NCI-H774 (cell line): ENCODE data around the gene TSPAN5.
"Not testable (repeated sequence)": the region's sequence is repeated elsewhere in the genome, so short reads cannot be mapped to it uniquely, and the experiment has no call there.

Experiments used
- DNase-seq: peaks from one replicate; lab custom pipeline; 2025; lab: John Stamatoyannopoulos, UW

TSPAN5 gene

GRCh38 chr4:98658287-98659105, at the start of gene TSPAN5:
Gene TSPAN5 (minus strand): TSS chr4:98658611.
- peak; percentile 55 for DNase-seq

- no peak for DNase-seq
Observed at GRCh38 chr4:98706935-98707334, 48.5 kb upstream of the TSPAN5 start.

GRCh38 chr4:98706200-98706813, 47.9 kb upstream of the TSPAN5 start:
- no peak for DNase-seq

- not testable (repeated sequence) for DNase-seq
Observed at GRCh38 chr4:98705586-98705985, 47.2 kb upstream of the TSPAN5 start.

GRCh38 chr4:98700656-98701055, 42.2 kb upstream of the TSPAN5 start:
- DNase-seq, result no peak

GRCh38 chr4:98694076-98694475, 35.7 kb upstream of the TSPAN5 start:
- DNase-seq, result no peak

GRCh38 chr4:98692411-98692810, 34.0 kb upstream of the TSPAN5 start:
- DNase-seq, result no peak

GRCh38 chr4:98691588-98691987, 33.2 kb upstream of the TSPAN5 start:
- DNase-seq, result no peak

GRCh38 chr4:98689507-98690174, 31.2 kb upstream of the TSPAN5 start:
- DNase-seq, result no peak

- no peak for DNase-seq
Observed at GRCh38 chr4:98688411-98689290, 30.2 kb upstream of the TSPAN5 start.

GRCh38 chr4:98687876-98688275, 29.5 kb upstream of the TSPAN5 start:
- DNase-seq, result no peak

- no peak for DNase-seq
Observed at GRCh38 chr4:98686847-98687246, 28.4 kb upstream of the TSPAN5 start.

GRCh38 chr4:98686043-98686707, 27.8 kb upstream of the TSPAN5 start:
- no peak for DNase-seq

GRCh38 chr4:98685225-98686042, 27.0 kb upstream of the TSPAN5 start:
- no peak for DNase-seq

- DNase-seq, result no peak
Observed at GRCh38 chr4:98682719-98683118, 24.3 kb upstream of the TSPAN5 start.

- DNase-seq, result no peak
Observed at GRCh38 chr4:98680806-98681205, 22.4 kb upstream of the TSPAN5 start.

GRCh38 chr4:98679738-98680137, 21.3 kb upstream of the TSPAN5 start:
- DNase-seq, result no peak

GRCh38 chr4:98677799-98678198, 19.4 kb upstream of the TSPAN5 start:
- DNase-seq, result no peak

- DNase-seq, result no peak
Observed at GRCh38 chr4:98674404-98675173, 16.2 kb upstream of the TSPAN5 start.

- no peak for DNase-seq
Observed at GRCh38 chr4:98673978-98674377, 15.6 kb upstream of the TSPAN5 start.
